ENCODE measurements around the gene GFY. TPM values are rescaled to one million over a fixed set of nuclear protein-coding genes. Genes with fewer than 3 reads are reported as not detected.

GFY gene
- total and polyA plus RNA-seq, 2 donors (not counting 3 experiments of a cell fraction or from before 2014, with no cell fraction given): not detected

DNA sequence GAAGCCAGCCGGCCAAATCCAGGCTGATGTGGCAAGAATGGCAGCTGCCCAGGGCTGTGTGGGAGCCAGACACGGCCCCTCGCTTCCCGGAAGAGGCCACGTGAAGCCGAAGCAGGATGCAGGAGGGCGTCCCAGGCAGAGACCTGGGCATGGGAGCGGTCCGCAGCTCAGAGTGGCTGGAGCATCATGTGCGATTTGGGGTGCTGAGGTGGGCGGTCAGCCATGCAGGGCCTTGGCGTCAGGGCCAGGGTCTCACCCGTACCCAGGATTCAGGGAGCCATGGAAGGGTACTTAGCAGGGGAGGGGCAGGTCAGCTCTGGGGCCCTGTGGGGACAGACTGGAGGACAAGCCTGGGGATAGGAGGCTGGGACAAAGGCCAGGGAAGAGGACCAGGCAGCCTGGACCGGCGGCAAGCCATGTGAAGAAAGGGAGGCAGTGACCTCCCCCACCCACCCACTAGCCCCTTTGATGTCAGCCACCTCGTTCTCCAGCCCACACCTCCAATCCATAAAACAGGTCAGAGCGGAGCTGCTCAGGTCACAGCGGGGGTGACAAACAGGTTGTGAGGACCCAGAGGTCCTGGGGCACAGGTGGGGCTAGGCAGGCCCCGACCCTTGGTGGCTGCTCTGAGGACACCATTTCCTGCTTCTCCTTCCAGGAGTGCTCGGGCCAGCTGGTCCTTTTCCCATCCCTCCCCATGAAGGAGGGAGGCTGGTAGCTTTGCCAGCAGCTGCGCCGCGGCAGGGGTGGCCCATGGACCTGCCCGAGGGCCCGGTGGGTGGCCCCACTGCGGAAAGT is 34.9 kb upstream of the GFY start:
- intact Hi-C loops (cut with micrococcal nuclease) (no loop called here), dilution Hi-C loops (cut with MboI; ENCODE audit: extremely low pct_ligation_motif_present, low sequenced_read_pairs) (no loop called here)
- POLR2A ChIA-PET: no interaction called here
- Histone ChIP-seq H3K79me2 (ENCODE audit: control insufficient read depth, insufficient read depth, low read length) (no peaks in the 10 kb centered on the region), H3K9me3 (replicated peaks; ENCODE audit: control insufficient read depth, insufficient read depth, low read length) (no peaks in the 10 kb centered on the region), H3K4me3 (replicated peaks in 1 of 3; ENCODE audit: insufficient read depth in 1 of 3, low read depth in 1 of 3, low read length in 3 of 3) (no peak overlapping the region), H3K27me3 (ENCODE audit: control insufficient read depth in 2 of 2, insufficient read depth in 2 of 2, low read length in 2 of 2) (peaks cover 0 to 2% of the 10 kb centered on the region in 2 experiments), H3K4me1 (ENCODE audit: control insufficient read depth, extremely low read depth, insufficient read depth, low read length) (no peaks in the 10 kb centered on the region), H2AFZ (ENCODE audit: low read depth, low read length) (no peak overlapping the region), H3K36me3 (ENCODE audit: control insufficient read depth in 2 of 2, extremely low read depth in 1 of 2, insufficient read depth in 2 of 2, low read length in 2 of 2) (no peaks in the 10 kb centered on the region), H3K27ac (ENCODE audit: insufficient read depth, low read depth, low read length) (no peak overlapping the region), H3K9me1 (replicated peaks; ENCODE audit: control insufficient read depth, extremely low read depth, insufficient read depth, low read length) (no peaks in the 10 kb centered on the region), H3K9ac (replicated peaks; ENCODE audit: extremely low read depth, insufficient read depth, low read length) (no peak overlapping the region), H3K4me2 (ENCODE audit: insufficient read depth, low read length) (no peak overlapping the region), H4K20me1 (replicated peaks; ENCODE audit: control insufficient read depth, extremely low read depth, insufficient read depth, low read length) (no peaks in the 10 kb centered on the region)
- no peak for TF ChIP-seq JUN (IDR thresholded peaks at IDR 0.05; ENCODE audit: borderline replicate concordance, insufficient read depth, insufficient read length, low read depth)
- no peak for TF ChIP-seq EZH2 (IDR thresholded peaks at IDR 0.05; ENCODE audit: borderline replicate concordance, low read depth, low read length, severe bottlenecking)
- no peak for TF ChIP-seq GATA2 (IDR thresholded peaks at IDR 0.05; ENCODE audit: insufficient read depth, insufficient read length, low read depth, low read length)
- TF ChIP-seq MAX (IDR thresholded peaks at IDR 0.05; ENCODE audit: insufficient read depth, insufficient read length): no peak
- TF ChIP-seq POLR2AphosphoS5 (IDR thresholded peaks at IDR 0.05; ENCODE audit: insufficient read depth, low read depth, low read length): no peak
- TF ChIP-seq MYC (IDR thresholded peaks at IDR 0.05; ENCODE audit: low read depth, low read length): no peak
- TF ChIP-seq, protein P1, sequence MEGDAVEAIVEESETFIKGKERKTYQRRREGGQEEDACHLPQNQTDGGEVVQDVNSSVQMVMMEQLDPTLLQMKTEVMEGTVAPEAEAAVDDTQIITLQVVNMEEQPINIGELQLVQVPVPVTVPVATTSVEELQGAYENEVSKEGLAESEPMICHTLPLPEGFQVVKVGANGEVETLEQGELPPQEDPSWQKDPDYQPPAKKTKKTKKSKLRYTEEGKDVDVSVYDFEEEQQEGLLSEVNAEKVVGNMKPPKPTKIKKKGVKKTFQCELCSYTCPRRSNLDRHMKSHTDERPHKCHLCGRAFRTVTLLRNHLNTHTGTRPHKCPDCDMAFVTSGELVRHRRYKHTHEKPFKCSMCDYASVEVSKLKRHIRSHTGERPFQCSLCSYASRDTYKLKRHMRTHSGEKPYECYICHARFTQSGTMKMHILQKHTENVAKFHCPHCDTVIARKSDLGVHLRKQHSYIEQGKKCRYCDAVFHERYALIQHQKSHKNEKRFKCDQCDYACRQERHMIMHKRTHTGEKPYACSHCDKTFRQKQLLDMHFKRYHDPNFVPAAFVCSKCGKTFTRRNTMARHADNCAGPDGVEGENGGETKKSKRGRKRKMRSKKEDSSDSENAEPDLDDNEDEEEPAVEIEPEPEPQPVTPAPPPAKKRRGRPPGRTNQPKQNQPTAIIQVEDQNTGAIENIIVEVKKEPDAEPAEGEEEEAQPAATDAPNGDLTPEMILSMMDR (IDR thresholded peaks at IDR 0.05; ENCODE audit: extremely low read depth in 1 of 2, insufficient read depth in 1 of 2, low read depth in 1 of 2, low read length in 2 of 2): no peak
- TF ChIP-seq FOS (IDR thresholded peaks at IDR 0.05; ENCODE audit: borderline replicate concordance, insufficient read depth, low read length): no peak
- TF ChIP-seq POLR2A (IDR thresholded peaks at IDR 0.05; ENCODE audit: low read depth, low read length): no peak
- FAIRE-seq (no peak), DNase-seq (ENCODE audit: low read depth, low spot score) (no peak)
- BruUV-seq (replicated peaks): no TSS peak
- CTCF ChIA-PET: interaction anchor here (0.7 to 1.9 kb wide), 3 partner anchors 11 to 55 kb away, joined by 4 to 11 read pairs (median 4); no protein-coding TSS in a partner anchor

Measured in endothelial cell of umbilical vein (primary cell).